Measurements from ENCODE around the gene CDC34. TPM values are rescaled to one million over a fixed set of nuclear protein-coding genes. Genes with fewer than 3 reads are reported as not detected.

Gene CDC34
- total RNA-seq, 2 donors from 2014 or later = 128 to 138 TPM

DNA sequence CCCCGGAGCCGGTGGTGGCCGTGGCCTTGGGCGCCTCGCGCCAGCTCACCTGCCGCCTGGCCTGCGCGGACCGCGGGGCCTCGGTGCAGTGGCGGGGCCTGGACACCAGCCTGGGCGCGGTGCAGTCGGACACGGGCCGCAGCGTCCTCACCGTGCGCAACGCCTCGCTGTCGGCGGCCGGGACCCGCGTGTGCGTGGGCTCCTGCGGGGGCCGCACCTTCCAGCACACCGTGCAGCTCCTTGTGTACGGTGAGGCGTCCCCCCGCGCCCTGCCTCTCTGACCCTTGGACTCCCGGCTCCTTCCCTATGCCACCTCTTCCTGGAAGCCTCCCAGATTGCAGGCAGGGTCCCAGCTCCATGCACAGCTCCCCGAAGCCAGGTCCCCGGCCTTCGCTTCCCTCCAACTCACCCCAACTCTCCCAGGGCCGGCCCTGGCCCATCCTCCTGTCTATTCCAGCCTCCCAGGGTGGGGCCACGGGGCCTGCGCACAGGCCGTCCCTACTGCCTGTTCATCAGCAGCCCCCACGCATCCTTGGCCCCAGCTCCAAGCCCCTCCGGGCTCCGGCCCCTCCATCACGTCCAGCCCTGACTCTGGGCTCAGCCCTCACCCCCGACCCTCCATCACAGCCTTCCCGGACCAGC lies 33.6 kb upstream of the CDC34 start:
- WGBS, 2 experiments (ENCODE audit: insufficient coverage in 1 of 2, insufficient read length in 1 of 2) = 21 to 22% methylated on average over 26 to 50 of the region's 50 CpGs
- peak overlapping the region; percentile 38 for H3K4me3 Mint-ChIP-seq
- no peaks in the 10 kb centered on the region for H3K36me3 ChIP-seq (ENCODE audit: control insufficient read depth, insufficient read depth, low read length)
- peaks cover 5% of the 10 kb centered on the region for H3K4me1 Mint-ChIP-seq
- peaks cover 1% of the 10 kb centered on the region for H3K9me3 Mint-ChIP-seq
- no peak overlapping the region for H3K9ac ChIP-seq (ENCODE audit: extremely low read depth, low read length, poor library complexity, severe bottlenecking)
- TF ChIP-seq, protein P1, sequence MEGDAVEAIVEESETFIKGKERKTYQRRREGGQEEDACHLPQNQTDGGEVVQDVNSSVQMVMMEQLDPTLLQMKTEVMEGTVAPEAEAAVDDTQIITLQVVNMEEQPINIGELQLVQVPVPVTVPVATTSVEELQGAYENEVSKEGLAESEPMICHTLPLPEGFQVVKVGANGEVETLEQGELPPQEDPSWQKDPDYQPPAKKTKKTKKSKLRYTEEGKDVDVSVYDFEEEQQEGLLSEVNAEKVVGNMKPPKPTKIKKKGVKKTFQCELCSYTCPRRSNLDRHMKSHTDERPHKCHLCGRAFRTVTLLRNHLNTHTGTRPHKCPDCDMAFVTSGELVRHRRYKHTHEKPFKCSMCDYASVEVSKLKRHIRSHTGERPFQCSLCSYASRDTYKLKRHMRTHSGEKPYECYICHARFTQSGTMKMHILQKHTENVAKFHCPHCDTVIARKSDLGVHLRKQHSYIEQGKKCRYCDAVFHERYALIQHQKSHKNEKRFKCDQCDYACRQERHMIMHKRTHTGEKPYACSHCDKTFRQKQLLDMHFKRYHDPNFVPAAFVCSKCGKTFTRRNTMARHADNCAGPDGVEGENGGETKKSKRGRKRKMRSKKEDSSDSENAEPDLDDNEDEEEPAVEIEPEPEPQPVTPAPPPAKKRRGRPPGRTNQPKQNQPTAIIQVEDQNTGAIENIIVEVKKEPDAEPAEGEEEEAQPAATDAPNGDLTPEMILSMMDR (conservative IDR thresholded peaks at IDR 0.05) = no peak
- no peak overlapping the region for H3K27ac Mint-ChIP-seq
- H3K4me1 ChIP-seq (ENCODE audit: control insufficient read depth, insufficient read depth, low read length) = no peaks in the 10 kb centered on the region
- DNase-seq = peak; percentile 74
- no peaks in the 10 kb centered on the region for H3K9me3 ChIP-seq (ENCODE audit: control insufficient read depth, low read length)
- no peak overlapping the region for H3K4me3 ChIP-seq (ENCODE audit: low read length)
- no peak overlapping the region for H3K27ac ChIP-seq (ENCODE audit: low read depth, low read length)
- H3K36me3 Mint-ChIP-seq (ENCODE audit: low read depth) = no peaks in the 10 kb centered on the region
- peaks cover 24% of the 10 kb centered on the region for H3K27me3 ChIP-seq (ENCODE audit: control insufficient read depth, insufficient read depth, low read length, poor library complexity, severe bottlenecking)
- H3K27me3 Mint-ChIP-seq (ENCODE audit: insufficient read depth) = peaks cover 50% of the 10 kb centered on the region

DNA sequence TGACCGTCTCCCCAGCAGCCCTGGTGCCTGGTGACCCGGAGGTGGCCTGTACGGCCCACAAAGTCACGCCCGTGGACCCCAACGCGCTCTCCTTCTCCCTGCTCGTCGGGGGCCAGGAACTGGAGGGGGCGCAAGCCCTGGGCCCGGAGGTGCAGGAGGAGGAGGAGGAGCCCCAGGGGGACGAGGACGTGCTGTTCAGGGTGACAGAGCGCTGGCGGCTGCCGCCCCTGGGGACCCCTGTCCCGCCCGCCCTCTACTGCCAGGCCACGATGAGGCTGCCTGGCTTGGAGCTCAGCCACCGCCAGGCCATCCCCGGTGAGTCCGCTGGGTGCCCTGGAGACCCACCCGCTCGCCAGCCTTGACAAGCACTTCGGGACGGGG lies 33.1 kb upstream of the CDC34 start:
- peaks cover 24% of the 10 kb centered on the region for H3K27me3 ChIP-seq (ENCODE audit: control insufficient read depth, insufficient read depth, low read length, poor library complexity, severe bottlenecking)
- no peak overlapping the region for H3K27ac ChIP-seq (ENCODE audit: low read depth, low read length)
- H3K9me3 ChIP-seq (ENCODE audit: control insufficient read depth, low read length) = no peaks in the 10 kb centered on the region
- no peaks in the 10 kb centered on the region for H3K36me3 ChIP-seq (ENCODE audit: control insufficient read depth, insufficient read depth, low read length)
- no peaks in the 10 kb centered on the region for H3K4me1 ChIP-seq (ENCODE audit: control insufficient read depth, insufficient read depth, low read length)
- H3K4me1 Mint-ChIP-seq = peaks cover 5% of the 10 kb centered on the region
- TF ChIP-seq, protein P1 (conservative IDR thresholded peaks at IDR 0.05) = no peak
- DNase-seq = no peak
- no peak overlapping the region for H3K27ac Mint-ChIP-seq
- no peaks in the 10 kb centered on the region for H3K9me3 Mint-ChIP-seq
- H3K4me3 Mint-ChIP-seq = peak overlapping the region; percentile 38
- H3K27me3 Mint-ChIP-seq (ENCODE audit: insufficient read depth) = peaks cover 50% of the 10 kb centered on the region
- H3K9ac ChIP-seq (ENCODE audit: extremely low read depth, low read length, poor library complexity, severe bottlenecking) = no peak overlapping the region
- no peak overlapping the region for H3K4me3 ChIP-seq (ENCODE audit: low read length)
- 75 to 89% methylated on average over 3 to 26 of the region's 26 CpGs for WGBS, 2 experiments (ENCODE audit: insufficient coverage in 1 of 2, insufficient read length in 1 of 2)
- H3K36me3 Mint-ChIP-seq (ENCODE audit: low read depth) = no peaks in the 10 kb centered on the region

DNA sequence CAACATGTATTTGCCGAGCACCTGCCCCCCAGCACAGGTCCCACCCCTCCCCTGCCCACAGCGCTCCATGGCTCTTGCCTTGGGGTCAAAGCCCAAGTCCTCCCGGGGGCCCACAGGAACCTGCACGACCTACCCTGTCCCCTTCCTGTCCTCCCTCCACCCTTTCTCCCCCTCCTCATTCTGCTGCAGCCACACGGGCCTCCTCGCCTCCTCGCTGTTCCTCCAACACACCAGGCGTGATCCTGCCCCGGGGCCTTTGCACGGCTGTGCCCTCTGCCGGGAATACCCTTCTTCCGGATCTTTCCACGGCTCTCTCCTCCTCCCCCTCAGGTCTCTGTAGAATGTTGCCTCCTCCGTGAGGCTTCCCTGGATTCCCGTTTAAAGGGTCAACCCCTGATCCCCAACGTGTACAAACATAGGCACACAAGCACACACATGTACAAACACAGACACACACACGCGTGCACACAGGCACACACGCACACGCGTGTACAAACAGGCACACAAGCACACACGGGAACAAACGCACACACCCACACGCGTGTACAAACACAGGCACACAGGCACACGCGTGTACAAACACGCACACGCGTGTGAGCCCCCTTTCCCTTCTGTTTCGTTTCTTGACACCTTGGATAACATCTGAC lies 32.5 kb upstream of the CDC34 start:
- H3K27me3 ChIP-seq (ENCODE audit: control insufficient read depth, insufficient read depth, low read length, poor library complexity, severe bottlenecking) = peaks cover 24% of the 10 kb centered on the region
- peaks cover 50% of the 10 kb centered on the region for H3K27me3 Mint-ChIP-seq (ENCODE audit: insufficient read depth)
- H3K9me3 ChIP-seq (ENCODE audit: control insufficient read depth, low read length) = no peaks in the 10 kb centered on the region
- 90% methylated on average over 22 to 31 of the region's 31 CpGs for WGBS, 2 experiments (ENCODE audit: insufficient coverage in 1 of 2, insufficient read length in 1 of 2)
- no peak overlapping the region for H3K4me3 Mint-ChIP-seq
- H3K9me3 Mint-ChIP-seq = no peaks in the 10 kb centered on the region
- H3K36me3 ChIP-seq (ENCODE audit: control insufficient read depth, insufficient read depth, low read length) = no peaks in the 10 kb centered on the region
- TF ChIP-seq, protein P1 (conservative IDR thresholded peaks at IDR 0.05) = no peak
- no peak overlapping the region for H3K27ac ChIP-seq (ENCODE audit: low read depth, low read length)
- no peak overlapping the region for H3K27ac Mint-ChIP-seq
- H3K4me3 ChIP-seq (ENCODE audit: low read length) = no peak overlapping the region
- H3K36me3 Mint-ChIP-seq (ENCODE audit: low read depth) = no peaks in the 10 kb centered on the region
- peaks cover 5% of the 10 kb centered on the region for H3K4me1 Mint-ChIP-seq
- no peaks in the 10 kb centered on the region for H3K4me1 ChIP-seq (ENCODE audit: control insufficient read depth, insufficient read depth, low read length)
- DNase-seq = peak; percentile 38
- H3K9ac ChIP-seq (ENCODE audit: extremely low read depth, low read length, poor library complexity, severe bottlenecking) = no peak overlapping the region
